Measurements from ENCODE around the gene PYROXD2.
A peak's percentile ranks its signal among the peaks of the same experiment; 100 is the strongest.

PYROXD2 gene

GRCh38 chr10:98394851-98395440 lies 20.0 kb downstream of the PYROXD2 start:
- WGBS, 2 donors (ENCODE audit: extremely low coverage in 2 of 2, insufficient read length in 2 of 2, insufficient replicate concordance in 1 of 2): 100% methylated on average over 1 of the region's 8 CpGs; no CpG with 5 or more reads in 1 of the 2 donors
- H3K4me1 ChIP-seq (ENCODE audit: control insufficient read depth in 2 of 2, insufficient read depth in 1 of 2, low read depth in 1 of 2, low read length in 2 of 2): no peaks in the 10 kb centered on the region

GRCh38 chr10:98391578-98391991 lies 23.4 kb downstream of the PYROXD2 start:
- Histone ChIP-seq H3K4me3 (ENCODE audit: low read length in 2 of 2) (no peak overlapping the region), H3K9ac (ENCODE audit: low read depth, low read length, poor library complexity) (no peak overlapping the region), H2BK120ac (ENCODE audit: low read depth, low read length) (no peak overlapping the region), H3K4me2 (ENCODE audit: insufficient read depth, low read length, poor library complexity, severe bottlenecking) (no peak overlapping the region), H3K9me3 (replicated peaks in 1 of 2; ENCODE audit: control insufficient read depth in 2 of 2, insufficient read depth in 1 of 2, low read depth in 1 of 2, low read length in 2 of 2) (no peaks in the 10 kb centered on the region), H4K8ac (ENCODE audit: low read depth, low read length) (no peak overlapping the region), H3K4me1 (ENCODE audit: control insufficient read depth in 2 of 2, insufficient read depth in 1 of 2, low read depth in 1 of 2, low read length in 2 of 2) (no peaks in the 10 kb centered on the region), H3K27me3 (ENCODE audit: control insufficient read depth in 3 of 3, insufficient read depth in 3 of 3, low read depth in 1 of 3, low read length in 3 of 3) (no peaks in the 10 kb centered on the region), H3K14ac (ENCODE audit: low read length) (peak overlapping the region; percentile 25), H3K27ac (replicated peaks; ENCODE audit: low read length) (no peak overlapping the region), H3K18ac (ENCODE audit: low read length) (no peak overlapping the region), H3K23ac (ENCODE audit: low read depth, low read length, poor library complexity) (no peak overlapping the region), H3K4ac (ENCODE audit: low read length) (peak overlapping the region; percentile 26), H3K36me3 (replicated peaks in 1 of 2; ENCODE audit: control insufficient read depth in 2 of 2, insufficient read depth in 2 of 2, low read length in 2 of 2) (no peaks in the 10 kb centered on the region), H4K91ac (ENCODE audit: low read depth, low read length, poor library complexity) (no peak overlapping the region), H2BK15ac (ENCODE audit: low read length) (no peak overlapping the region), H2AFZ (ENCODE audit: low read length) (no peak overlapping the region), H2BK12ac (ENCODE audit: low read length) (no peak overlapping the region), H2BK5ac (ENCODE audit: low read length) (no peak overlapping the region), H2AK5ac (ENCODE audit: low read depth, low read length) (no peak overlapping the region), H3K79me1 (ENCODE audit: low read depth, low read length) (no peaks in the 10 kb centered on the region)
- WGBS, 2 donors (ENCODE audit: extremely low coverage in 2 of 2, insufficient read length in 2 of 2, insufficient replicate concordance in 1 of 2): no CpG with 5 or more reads among the region's 8 CpGs
- no peak for DNase-seq (ENCODE audit: low spot score)

More at GRCh38 chr10:98394851-98395440, 20.0 kb downstream of the PYROXD2 start:
- H2BK12ac ChIP-seq (ENCODE audit: low read length): no peak overlapping the region
- H2BK5ac ChIP-seq (ENCODE audit: low read length): no peak overlapping the region
- no peak overlapping the region for H3K4me2 ChIP-seq (ENCODE audit: insufficient read depth, low read length, poor library complexity, severe bottlenecking)
- no peak overlapping the region for H4K8ac ChIP-seq (ENCODE audit: low read depth, low read length)
- no peak overlapping the region for H2AK5ac ChIP-seq (ENCODE audit: low read depth, low read length)
- no peak overlapping the region for H3K27ac ChIP-seq (replicated peaks; ENCODE audit: low read length)
- H3K36me3 ChIP-seq (replicated peaks in 1 of 2; ENCODE audit: control insufficient read depth in 2 of 2, insufficient read depth in 2 of 2, low read length in 2 of 2): no peaks in the 10 kb centered on the region
- H2BK120ac ChIP-seq (ENCODE audit: low read depth, low read length): no peak overlapping the region
- no peak overlapping the region for H2BK15ac ChIP-seq (ENCODE audit: low read length)
- H3K27me3 ChIP-seq (ENCODE audit: control insufficient read depth in 3 of 3, insufficient read depth in 3 of 3, low read depth in 1 of 3, low read length in 3 of 3): no peaks in the 10 kb centered on the region
- no peak overlapping the region for H3K23ac ChIP-seq (ENCODE audit: low read depth, low read length, poor library complexity)
- H3K79me1 ChIP-seq (ENCODE audit: low read depth, low read length): no peaks in the 10 kb centered on the region
- no peak overlapping the region for H4K91ac ChIP-seq (ENCODE audit: low read depth, low read length, poor library complexity)
- H3K9me3 ChIP-seq (replicated peaks in 1 of 2; ENCODE audit: control insufficient read depth in 2 of 2, insufficient read depth in 1 of 2, low read depth in 1 of 2, low read length in 2 of 2): no peaks in the 10 kb centered on the region
- H3K14ac ChIP-seq (ENCODE audit: low read length): no peak overlapping the region
- no peak overlapping the region for H3K9ac ChIP-seq (ENCODE audit: low read depth, low read length, poor library complexity)
- H3K4ac ChIP-seq (ENCODE audit: low read length): no peak overlapping the region
- no peak overlapping the region for H3K18ac ChIP-seq (ENCODE audit: low read length)
- H2AFZ ChIP-seq (ENCODE audit: low read length): no peak overlapping the region
- DNase-seq (ENCODE audit: low spot score): no peak
- H3K4me3 ChIP-seq (ENCODE audit: low read length in 2 of 2): no peak overlapping the region

GRCh38 chr10:98391065-98391464 lies 23.9 kb downstream of the PYROXD2 start:
- no peak overlapping the region for H4K91ac ChIP-seq (ENCODE audit: low read depth, low read length, poor library complexity)
- H2AFZ ChIP-seq (ENCODE audit: low read length): no peak overlapping the region
- H3K4me1 ChIP-seq (ENCODE audit: control insufficient read depth in 2 of 2, insufficient read depth in 1 of 2, low read depth in 1 of 2, low read length in 2 of 2): no peaks in the 10 kb centered on the region
- no peak for DNase-seq (ENCODE audit: low spot score)
- no peak overlapping the region for H4K8ac ChIP-seq (ENCODE audit: low read depth, low read length)
- H3K79me1 ChIP-seq (ENCODE audit: low read depth, low read length): no peaks in the 10 kb centered on the region
- H2BK120ac ChIP-seq (ENCODE audit: low read depth, low read length): no peak overlapping the region
- H3K14ac ChIP-seq (ENCODE audit: low read length): no peak overlapping the region
- H3K23ac ChIP-seq (ENCODE audit: low read depth, low read length, poor library complexity): no peak overlapping the region
- no CpG with 5 or more reads among the region's 7 CpGs for WGBS, 2 donors (ENCODE audit: extremely low coverage in 2 of 2, insufficient read length in 2 of 2, insufficient replicate concordance in 1 of 2)
- H2BK12ac ChIP-seq (ENCODE audit: low read length): no peak overlapping the region
- H3K9ac ChIP-seq (ENCODE audit: low read depth, low read length, poor library complexity): no peak overlapping the region
- no peak overlapping the region for H3K18ac ChIP-seq (ENCODE audit: low read length)
- H2BK15ac ChIP-seq (ENCODE audit: low read length): no peak overlapping the region
- no peaks in the 10 kb centered on the region for H3K9me3 ChIP-seq (replicated peaks in 1 of 2; ENCODE audit: control insufficient read depth in 2 of 2, insufficient read depth in 1 of 2, low read depth in 1 of 2, low read length in 2 of 2)
- H3K27ac ChIP-seq (replicated peaks; ENCODE audit: low read length): no peak overlapping the region
- H3K4me3 ChIP-seq (ENCODE audit: low read length in 2 of 2): no peak overlapping the region
- H3K27me3 ChIP-seq (ENCODE audit: control insufficient read depth in 3 of 3, insufficient read depth in 3 of 3, low read depth in 1 of 3, low read length in 3 of 3): no peaks in the 10 kb centered on the region
- no peaks in the 10 kb centered on the region for H3K36me3 ChIP-seq (replicated peaks in 1 of 2; ENCODE audit: control insufficient read depth in 2 of 2, insufficient read depth in 2 of 2, low read length in 2 of 2)
- H3K4ac ChIP-seq (ENCODE audit: low read length): no peak overlapping the region
- no peak overlapping the region for H2AK5ac ChIP-seq (ENCODE audit: low read depth, low read length)
- no peak overlapping the region for H3K4me2 ChIP-seq (ENCODE audit: insufficient read depth, low read length, poor library complexity, severe bottlenecking)
- H2BK5ac ChIP-seq (ENCODE audit: low read length): no peak overlapping the region

- Histone ChIP-seq H3K4me2 (ENCODE audit: insufficient read depth, low read length, poor library complexity, severe bottlenecking) (no peak overlapping the region), H3K23ac (ENCODE audit: low read depth, low read length, poor library complexity) (no peak overlapping the region), H3K18ac (ENCODE audit: low read length) (peak overlapping the region; percentile 49)
These were observed 24.6 kb downstream of the PYROXD2 start for GRCh38 chr10:98390406-98390805.

More at GRCh38 chr10:98390406-98390805, 24.6 kb downstream of the PYROXD2 start:
- Histone ChIP-seq H2BK5ac (ENCODE audit: low read length) (no peak overlapping the region), H3K27me3 (ENCODE audit: control insufficient read depth in 3 of 3, insufficient read depth in 3 of 3, low read depth in 1 of 3, low read length in 3 of 3) (no peaks in the 10 kb centered on the region), H2BK12ac (ENCODE audit: low read length) (no peak overlapping the region), H3K4ac (ENCODE audit: low read length) (no peak overlapping the region), H3K14ac (ENCODE audit: low read length) (peak overlapping the region; percentile 72), H3K4me1 (ENCODE audit: control insufficient read depth in 2 of 2, insufficient read depth in 1 of 2, low read depth in 1 of 2, low read length in 2 of 2) (no peaks in the 10 kb centered on the region), H3K4me3 (ENCODE audit: low read length in 2 of 2) (no peak overlapping the region), H3K27ac (replicated peaks; ENCODE audit: low read length) (no peak overlapping the region), H4K91ac (ENCODE audit: low read depth, low read length, poor library complexity) (no peak overlapping the region), H3K36me3 (replicated peaks in 1 of 2; ENCODE audit: control insufficient read depth in 2 of 2, insufficient read depth in 2 of 2, low read length in 2 of 2) (no peaks in the 10 kb centered on the region), H3K79me1 (ENCODE audit: low read depth, low read length) (no peaks in the 10 kb centered on the region), H2AFZ (ENCODE audit: low read length) (no peak overlapping the region), H4K8ac (ENCODE audit: low read depth, low read length) (no peak overlapping the region), H3K9ac (ENCODE audit: low read depth, low read length, poor library complexity) (peak overlapping the region; percentile 61), H2BK15ac (ENCODE audit: low read length) (no peak overlapping the region), H2AK5ac (ENCODE audit: low read depth, low read length) (no peak overlapping the region), H3K9me3 (replicated peaks in 1 of 2; ENCODE audit: control insufficient read depth in 2 of 2, insufficient read depth in 1 of 2, low read depth in 1 of 2, low read length in 2 of 2) (no peaks in the 10 kb centered on the region), H2BK120ac (ENCODE audit: low read depth, low read length) (no peak overlapping the region)
- no peak for DNase-seq (ENCODE audit: low spot score)
- no CpG with 5 or more reads among the region's 4 CpGs for WGBS, 2 donors (ENCODE audit: extremely low coverage in 2 of 2, insufficient read length in 2 of 2, insufficient replicate concordance in 1 of 2)

All from neuronal stem cell (in vitro differentiated cells).